HG03025 (cell line): ENCODE data around the gene OTOP3.

Experiments
- ATAC-seq: cut with Tn5 transposase; IDR thresholded peaks from one replicate; pipeline ENCODE4 v1.9.1; 2021; ENCODE audit warnings: mild to moderate bottlenecking, moderate library complexity; ENCODE audit not compliant: unreplicated experiment, low FRiP score

OTOP3 gene

DNA sequence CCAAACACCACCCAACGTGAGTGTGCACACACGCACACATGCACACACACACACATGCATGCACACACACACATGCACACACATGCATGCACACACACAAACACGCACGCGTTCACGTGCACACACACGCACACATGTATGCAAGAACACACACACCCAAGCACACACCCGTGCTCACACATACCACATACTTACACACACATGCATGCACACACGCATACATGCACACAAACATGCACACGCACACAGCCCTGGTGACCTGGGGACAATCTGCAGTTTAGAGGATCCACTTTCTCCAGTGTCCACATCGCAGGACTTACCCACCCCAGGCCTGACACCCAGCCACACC is 18.9 kb upstream of the OTOP3 start:
- no peak for ATAC-seq

- ATAC-seq: no peak
Measured at GRCh38 chr17:74917430-74917829, 18.3 kb upstream of the OTOP3 start.

- no peak for ATAC-seq
Measured at GRCh38 chr17:74918906-74919305, 16.8 kb upstream of the OTOP3 start.

DNA sequence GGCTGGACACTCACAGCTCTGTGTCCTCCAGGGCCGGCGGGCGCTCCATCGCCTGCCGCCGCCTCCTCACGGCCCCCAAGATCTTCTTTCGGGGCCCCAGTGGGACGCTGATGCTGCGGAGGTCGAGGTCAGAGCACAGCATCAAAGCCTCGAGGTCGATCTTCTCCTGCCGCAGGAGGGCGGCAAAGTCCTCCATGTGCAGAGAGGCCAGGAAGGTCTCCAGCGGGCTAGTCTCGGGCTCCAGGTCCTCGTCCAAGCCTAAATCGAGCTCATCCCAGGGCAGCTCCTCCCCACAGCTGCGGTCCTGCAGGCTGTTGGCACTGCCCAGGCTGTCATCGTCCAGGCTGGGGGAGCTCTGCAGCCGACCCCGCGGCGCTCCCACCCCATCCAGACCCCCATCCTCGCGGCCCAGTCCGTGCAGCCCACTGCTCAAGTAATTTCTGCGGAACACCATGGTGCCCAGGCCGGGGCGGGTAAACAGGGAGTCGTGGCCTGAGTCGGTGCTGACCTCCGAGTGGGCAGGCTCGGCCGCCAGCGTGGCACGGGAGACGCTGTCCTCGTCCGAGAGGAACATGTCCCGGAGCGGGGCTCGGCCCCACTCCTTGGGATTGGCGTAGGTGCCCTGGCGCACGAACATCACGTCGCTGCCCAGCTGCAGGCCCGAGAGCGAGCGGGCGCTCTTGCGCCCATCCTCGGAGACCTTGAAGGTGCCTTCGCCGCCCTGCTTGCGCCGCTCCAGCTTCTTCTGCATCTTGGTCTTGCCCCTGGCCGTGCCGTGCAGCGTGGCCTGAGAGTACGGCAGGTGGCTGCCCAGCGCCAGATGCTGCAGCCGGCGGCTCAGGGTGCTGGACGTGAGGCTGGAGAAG is 16.0 kb upstream of the OTOP3 start:
- ATAC-seq: no peak

- ATAC-seq: no peak
Measured at GRCh38 chr17:74920306-74920620, 15.4 kb upstream of the OTOP3 start.

DNA sequence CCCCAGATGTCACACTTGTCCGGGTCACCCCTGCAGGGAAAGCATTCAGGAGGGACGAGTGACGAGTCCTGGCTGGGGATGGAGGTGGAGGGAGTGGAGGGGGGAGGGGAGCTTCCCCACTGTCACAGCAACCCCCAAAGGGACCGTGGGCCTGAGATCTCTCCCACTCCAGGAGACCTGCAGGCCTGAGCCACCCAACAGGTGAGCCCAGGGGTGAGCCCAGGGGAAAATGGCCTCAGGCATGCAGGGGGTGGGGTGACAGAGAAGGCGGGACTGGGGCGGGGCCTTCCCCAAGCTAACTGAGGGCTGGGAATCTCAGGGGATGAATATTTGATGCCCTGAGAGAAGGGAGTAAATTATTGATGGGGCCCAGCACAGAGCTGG is 15.1 kb upstream of the OTOP3 start:
- ATAC-seq: no peak

DNA sequence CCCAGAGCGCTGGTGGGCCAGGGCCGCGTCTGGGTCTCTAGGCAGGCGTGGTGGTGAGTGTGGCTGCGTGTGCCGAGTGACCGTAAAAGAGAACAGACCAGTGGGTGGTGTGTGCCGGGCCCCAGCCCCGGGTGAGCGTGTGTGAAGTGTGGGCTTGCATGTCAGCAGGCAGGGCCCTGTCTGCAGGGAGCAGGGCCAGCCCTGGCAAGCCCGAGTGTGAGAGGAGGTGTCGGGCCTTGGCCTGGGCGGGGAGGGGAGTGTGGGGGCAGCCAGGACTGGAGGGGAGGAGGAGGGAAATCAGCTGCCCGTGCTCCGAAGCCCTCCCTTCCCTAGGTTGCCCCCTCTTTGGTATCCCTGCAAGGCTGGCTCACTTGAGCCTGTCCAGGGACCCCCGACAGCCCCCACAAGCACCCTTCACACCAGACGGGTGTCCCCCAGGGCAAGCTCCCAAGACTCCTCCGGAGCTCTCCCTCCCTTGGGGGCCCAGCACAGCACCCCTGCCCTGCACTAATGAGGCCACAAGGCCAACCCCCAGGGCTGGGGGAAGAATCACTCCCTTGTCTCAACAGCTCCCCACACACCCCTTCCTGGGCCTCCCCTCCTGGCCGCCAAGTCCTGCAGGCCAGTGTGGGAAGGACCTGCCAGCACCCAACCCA is 14.5 kb upstream of the OTOP3 start:
- no peak for ATAC-seq

DNA sequence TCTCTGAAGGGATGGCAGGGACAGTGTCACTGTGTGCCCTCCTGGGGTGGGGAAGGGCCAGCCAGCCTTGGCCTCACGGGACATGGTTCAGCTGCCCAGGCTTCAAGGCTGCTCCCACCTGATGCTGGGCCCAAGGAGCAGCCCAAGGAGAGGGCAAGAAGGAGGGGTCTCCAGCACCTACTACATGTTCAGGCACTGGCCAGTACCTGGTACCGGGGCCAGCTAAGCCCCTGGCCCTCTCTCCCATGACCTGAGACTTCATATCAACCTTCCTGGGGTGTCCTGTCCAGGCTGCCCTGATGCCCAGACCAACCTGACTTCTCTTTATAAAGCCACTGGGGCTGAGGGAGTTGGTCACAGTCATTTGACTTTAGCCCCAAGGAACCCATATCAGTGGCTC is 13.9 kb upstream of the OTOP3 start:
- no peak for ATAC-seq

- no peak for ATAC-seq
Measured at GRCh38 chr17:74922172-74922571, 13.5 kb upstream of the OTOP3 start.

DNA sequence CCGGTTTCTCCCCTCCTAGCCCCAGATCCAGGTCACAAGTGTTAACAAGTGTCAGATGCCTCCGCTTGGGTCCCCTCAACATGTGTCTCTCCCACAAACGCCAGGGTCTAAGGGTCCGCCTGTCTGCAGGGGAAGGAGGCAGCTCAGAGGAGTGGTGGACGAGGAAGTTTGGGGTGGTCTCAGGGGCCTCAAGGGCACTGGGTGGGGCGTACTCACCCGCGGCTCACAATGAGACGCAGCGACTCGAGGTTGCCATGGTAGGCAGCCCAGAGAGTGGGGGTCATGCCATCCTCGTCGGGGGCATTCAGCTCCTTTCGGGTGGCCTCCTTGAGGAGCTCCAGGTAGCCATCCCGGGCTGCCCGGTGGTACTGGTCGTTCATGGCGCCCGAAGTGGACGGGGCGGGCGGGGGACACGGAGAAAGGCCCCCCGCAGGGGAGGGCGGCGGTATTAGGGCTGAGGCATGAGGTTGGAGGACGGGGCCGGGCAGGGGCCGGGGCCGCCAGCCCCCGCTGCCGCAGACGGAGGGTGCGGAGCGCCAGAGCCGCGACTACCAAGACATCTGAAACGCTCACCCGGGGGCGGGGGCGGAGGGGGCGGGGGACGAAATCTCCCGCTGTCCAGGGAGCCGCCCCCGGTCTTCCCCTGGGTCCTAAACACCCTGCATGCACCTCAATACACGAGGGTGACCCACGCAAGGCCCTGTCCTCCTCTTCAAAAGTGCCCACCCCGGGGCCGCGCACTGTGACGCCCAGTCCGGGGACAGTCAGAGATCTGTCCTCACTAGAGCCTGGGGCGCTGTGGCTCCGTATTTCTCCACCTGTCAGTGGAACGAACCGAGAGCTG is 12.8 kb upstream of the OTOP3 start, which contains the start of gene USH1G:
USH1G (minus strand) TSS at position 562 of the 844 bp plus-strand sequence; CDS start at position 380, 182 bp downstream.
- ATAC-seq: no peak

DNA sequence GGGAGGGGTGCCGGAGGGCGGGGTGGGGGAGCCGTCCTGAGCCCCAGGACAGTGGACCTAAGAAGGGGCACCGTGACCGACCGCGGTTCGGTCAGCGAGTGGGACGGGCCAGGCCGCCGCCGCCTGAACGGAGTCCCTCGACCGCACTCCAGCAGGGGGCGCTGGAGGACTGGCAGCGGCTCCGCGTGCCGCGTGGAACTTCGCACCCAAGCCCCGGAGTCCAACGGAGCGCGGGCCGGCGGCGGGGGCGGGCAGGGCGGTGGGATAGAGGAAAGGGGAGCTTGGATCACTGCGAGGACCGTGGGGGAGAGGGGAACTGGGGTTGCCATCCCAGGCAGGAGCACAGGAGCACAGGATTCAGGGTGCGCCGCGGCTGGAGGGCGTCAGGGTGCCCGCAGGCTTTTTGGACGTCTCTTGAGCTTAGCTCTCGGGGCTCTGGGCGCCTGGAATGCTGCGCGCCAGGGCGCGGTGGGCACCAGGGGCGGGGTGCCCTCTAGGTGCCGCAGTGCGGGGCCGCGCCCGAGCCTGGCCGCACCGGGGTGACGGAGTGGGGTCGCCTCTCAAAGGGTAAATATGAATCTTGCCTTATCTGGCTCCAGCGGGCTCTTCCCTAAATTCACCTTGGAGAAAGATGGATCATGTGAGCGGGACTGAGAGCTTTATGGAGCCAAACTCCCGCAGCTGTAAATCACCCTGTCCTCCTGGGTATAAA is 12.0 kb upstream of the OTOP3 start:
- ATAC-seq: no peak

DNA sequence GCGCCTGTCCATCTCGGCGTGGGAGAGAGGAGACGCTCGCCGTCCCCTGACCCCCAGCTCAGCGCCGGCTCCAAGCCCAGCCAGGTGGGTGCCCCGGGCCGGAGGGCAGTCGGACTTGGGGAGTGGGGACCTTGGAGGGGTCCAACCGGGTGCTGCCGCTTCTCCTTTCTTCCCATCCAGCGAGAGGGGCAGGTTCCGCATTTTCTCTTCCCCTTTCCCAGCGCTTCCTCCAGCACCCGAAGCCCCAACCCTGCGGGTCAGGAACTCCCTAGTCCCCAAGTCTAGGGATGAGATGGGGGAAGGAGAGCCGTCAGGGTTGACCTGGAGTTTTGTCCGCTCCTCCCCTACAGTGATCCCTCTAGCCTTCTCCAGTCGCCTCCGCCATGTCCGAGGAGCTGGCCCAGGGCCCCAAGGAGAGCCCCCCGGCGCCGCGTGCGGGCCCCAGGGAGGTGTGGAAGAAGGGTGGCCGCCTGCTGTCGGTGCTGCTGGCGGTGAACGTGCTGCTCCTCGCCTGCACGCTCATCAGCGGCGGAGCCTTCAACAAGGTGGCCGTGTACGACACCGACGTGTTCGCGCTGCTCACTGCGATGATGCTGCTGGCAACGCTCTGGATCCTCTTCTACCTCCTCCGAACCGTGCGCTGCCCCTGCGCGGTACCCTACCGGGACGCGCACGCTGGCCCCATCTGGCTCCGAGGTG is 11.3 kb upstream of the OTOP3 start, which contains the start of gene OTOP2:
OTOP2 (plus strand) TSS at position 24 of the 699 bp plus-strand sequence; CDS start at position 384, 360 bp downstream.
- no peak for ATAC-seq

GRCh38 chr17:74925242-74925641 is 10.5 kb upstream of the OTOP3 start:
- no peak for ATAC-seq

DNA sequence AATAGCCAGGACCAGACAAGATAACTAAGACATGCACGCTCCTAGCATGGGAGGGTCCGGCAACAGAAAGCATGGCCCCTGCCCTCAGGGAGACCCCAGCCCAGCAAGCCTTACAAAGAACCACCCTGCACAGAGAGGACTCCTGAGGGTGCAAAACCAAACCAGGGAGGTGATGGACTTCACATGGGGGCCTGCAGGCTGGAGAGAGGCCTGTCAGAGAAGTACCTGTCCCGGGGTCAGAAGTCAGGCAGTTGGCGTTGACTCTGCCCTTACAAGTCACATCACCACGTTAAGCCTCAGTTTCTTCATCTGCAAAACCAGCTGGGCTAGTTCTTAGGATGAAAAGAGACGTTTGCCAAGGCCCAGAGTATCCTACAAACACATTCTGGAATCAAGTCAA is 6.9 kb upstream of the OTOP3 start:
- no peak for ATAC-seq

DNA sequence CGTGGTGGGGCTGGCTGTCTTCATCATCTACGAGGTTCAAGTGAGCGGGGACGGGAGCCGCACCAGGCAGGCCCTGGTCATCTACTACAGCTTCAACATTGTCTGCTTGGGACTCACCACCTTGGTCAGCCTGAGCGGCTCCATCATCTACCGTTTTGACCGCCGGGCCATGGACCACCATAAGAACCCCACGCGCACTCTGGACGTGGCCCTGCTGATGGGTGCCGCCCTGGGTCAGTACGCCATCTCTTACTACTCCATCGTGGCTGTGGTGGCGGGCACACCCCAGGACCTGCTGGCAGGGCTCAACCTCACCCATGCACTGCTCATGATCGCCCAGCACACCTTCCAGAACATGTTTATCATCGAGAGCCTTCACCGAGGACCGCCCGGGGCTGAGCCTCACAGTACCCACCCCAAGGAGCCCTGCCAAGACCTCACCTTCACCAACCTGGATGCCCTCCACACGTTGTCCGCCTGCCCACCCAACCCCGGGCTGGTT is 5.1 kb upstream of the OTOP3 start:
- ATAC-seq: no peak

GRCh38 chr17:74935048-74935447 is 650 bp upstream of the OTOP3 start:
- no peak for ATAC-seq

DNA sequence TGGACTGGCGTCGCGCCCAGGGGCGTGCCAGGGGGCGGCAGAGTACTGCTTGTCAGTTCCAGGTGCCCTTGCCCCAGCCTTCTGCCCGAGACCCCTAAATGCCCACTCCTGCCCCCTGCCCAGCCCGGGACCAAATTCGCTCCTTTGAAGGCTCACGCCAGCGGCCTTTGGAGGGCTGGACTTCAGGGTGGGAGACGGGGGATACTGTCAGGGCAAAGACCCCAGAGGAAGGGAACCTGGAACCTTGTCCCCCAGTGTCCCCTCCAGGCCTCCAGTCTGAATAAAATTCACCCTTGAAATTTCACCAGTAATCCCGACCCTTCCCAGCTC is 737 bp downstream of the OTOP3 start:
- no peak for ATAC-seq

GRCh38 chr17:74937064-74938051 is 1.7 kb downstream of the OTOP3 start:
- ATAC-seq: no peak
